DMS79 treated with DMSO at 0.1 percent for 48 hours (cell line): ENCODE results near the gene DDI2.
"Not testable (repeated sequence)": the region's sequence is repeated elsewhere in the genome, so short reads cannot be mapped to it uniquely, and the experiment has no call there.

Experiments
- DNase-seq: peaks from one replicate; lab custom pipeline; 2025; lab: John Stamatoyannopoulos, UW

The DDI2 gene

DNA sequence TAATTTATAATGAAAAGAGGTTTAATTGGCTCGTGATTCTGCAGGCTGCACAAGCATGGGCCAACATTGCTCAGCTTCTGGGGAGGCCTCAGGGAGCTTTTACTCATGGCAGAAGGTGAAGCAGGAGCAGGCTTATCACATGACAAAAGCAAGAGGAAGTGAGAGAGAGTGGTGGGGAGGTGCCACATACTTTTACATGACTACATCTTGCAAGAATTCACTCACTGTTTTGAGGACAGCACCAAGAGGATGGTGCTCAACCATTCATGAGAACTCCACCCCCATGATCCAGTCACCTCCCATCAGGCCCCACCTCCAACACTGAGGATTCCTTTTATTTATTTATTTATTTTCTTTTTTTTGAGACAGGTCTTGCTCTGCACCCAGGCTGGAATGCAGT lies 61.3 kb downstream of the DDI2 start:
- no peak for DNase-seq

DNA sequence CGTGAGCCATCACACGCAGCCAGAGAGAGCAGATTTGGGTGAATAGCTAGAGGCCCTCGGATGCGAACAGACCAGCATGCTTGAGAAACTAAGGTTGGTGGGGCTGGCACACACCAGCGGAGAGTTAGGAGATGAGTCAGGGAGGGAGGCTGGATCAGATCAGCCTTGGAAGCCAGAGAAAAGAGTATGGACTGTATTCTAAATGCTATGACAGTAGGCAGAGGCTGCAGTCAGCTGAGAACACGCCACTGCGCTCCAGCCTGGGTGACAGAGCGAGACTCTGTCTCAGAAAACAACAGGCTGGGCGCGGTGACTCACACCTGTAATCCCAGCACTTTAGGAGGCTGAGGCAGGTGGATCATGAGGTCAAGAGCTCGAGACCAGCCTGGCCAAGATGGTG lies 62.9 kb downstream of the DDI2 start:
- no peak for DNase-seq

DNA sequence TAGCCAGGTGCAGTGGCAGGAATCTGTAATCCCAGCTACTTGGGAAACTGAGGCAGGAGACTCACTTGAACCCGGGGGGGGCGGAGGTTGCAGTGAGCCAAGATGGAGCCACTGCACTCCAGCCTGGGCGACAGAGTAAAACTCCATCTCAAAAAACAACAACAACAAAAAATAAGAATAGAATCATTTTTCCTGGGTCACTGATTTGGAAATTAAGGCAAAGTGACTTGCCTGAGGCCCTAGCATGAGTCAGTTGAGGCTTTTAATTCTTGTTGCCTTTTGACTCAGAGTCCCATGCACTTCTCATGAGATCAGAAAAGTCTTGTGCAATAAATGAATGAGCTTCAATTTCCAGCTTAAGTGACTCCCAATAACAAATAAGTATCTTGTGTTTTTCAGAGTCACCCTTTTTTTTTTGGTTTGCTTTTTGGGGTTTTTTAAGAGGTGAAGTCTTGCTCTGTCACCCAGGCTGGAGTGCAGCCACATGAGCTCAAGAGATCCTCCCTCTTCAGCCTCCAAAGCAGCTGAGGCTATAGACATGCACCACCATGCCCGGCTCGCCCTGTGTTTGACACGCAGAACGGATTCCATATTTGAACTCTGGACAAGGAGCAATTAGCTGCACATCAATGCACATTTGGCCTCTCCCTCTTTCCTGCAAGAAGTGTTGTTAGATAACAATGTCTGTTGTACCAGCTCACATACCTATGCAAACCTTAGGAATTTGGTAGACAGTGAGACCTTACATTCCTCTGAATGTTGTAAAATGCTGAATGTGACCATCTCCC lies 63.5 kb downstream of the DDI2 start:
- DNase-seq, result no peak

DNA sequence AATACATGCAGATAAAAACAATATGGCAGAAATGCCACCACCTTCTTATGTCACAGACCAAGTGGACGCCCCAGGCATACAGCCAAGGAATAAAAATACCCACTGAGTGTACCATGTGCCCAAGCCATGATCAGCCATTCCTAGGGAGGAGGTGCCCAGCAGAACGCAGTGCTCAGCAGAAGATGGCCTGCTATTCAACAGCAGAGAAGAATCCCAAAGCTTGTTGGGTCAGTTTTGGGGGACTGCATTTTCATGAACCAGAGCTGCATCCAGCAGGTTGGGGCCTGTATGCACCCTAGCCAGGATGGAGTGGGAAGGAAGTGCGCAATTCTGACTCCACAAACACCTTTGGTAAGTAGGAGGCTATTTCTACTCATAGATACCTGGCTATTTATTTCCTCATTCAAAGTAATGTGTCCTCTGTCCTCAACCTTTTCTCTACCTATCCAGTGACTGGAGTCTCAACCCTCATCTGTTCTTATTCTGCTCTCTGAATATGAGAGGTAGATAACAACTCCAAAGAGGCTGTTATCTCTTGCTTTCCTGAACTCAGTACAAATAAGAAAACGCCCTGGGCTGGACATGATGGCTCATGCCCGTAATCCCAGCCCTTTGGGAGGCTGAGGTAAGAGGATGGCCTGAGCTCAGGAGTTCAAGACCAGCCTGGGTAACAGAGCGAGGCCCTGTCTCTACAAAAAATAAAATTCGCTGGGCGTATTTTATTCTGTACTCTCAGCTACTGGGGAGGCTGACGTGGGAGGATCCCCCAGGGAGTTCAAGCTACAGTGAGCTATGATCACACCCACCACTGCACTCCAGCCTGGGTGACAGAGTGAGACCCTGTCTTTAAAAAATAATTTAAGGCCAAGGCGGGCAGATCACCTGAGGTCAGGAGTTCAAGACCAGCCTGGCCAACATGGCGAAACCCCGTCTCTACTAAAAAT lies 64.4 kb downstream of the DDI2 start:
- no peak for DNase-seq

DNA sequence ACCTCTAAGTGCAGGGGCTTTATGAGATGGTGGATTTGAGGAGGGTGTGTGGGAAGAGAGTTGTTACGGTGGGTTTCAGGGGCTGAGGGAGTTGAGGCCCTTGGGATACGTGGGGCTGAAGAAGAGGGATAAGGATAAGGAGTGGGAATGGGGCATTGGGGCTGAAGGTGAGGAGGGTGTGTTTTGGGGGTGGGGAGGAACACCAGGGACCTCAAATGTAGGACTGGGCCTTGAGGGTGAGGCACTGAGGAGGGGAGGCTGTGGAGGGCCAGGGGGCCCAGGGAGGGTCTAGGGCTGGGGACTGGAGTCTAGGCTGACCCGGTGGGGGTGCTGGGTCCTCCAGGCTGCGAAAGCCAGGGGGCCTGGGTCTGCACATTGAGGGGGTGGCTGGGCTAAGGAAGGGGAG lies 65.7 kb downstream of the DDI2 start:
- DNase-seq, result no peak

DNA sequence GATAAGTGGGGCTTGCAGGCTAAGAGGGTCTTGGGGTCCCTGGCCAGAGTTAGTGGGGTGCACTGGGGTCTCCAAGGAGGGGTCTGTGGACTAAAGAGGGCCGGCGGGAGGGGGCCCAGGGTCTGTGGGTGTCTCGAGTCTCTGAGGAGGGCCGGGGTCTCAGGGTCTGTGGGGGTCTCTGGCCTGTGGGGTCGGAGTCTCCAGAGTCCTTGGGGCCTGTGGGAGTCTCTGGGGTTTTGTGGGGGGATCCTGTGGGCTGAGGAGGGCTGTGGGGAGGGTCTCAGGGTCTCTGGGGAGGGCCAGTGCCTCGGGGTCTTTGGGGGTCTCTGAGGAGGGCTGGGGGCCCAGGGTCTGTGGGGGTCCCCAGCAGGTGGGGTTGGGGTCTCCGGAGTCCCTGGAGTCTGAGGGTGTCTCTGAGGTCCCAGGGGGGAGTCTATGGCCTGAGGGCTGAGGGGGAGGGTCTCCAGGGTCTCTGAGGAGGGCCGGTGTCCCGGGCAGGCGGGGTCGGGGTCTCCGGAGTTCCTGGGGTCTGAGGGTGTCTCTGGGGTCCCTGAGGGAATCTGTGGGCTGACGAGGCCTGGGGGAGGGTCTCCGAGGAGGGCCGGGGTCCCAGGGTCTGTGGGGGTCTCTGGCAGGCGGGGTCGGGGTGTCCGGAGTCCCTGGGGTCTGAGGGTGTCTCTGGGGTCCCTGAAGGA lies 66.2 kb downstream of the DDI2 start:
- no peak for DNase-seq

DNA sequence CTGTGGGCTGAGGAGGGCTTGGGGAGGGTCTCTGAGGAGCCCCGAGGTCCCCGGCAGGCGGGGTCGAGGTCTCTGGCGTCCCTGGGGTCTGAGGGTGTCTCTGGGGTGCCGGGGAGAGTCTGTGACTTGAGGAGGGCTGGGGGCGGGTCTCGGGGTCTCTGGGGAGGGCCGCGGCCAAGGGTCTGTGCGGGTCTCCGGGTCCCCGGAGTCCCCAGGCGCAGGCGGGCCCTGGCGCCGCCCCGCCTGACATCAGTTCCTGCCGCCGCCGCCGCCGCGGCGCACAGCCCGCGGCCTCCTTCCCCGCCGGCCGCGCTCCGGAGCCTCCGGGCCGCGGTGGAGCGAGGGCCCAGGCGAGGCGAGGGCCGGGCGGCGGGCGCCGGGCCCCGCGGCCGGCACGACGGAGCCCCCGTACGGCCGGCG lies 66.8 kb downstream of the DDI2 start, which contains the start of gene PLEKHM2:
TSS of gene PLEKHM2 (plus strand) at position 279 of the 420 bp plus-strand sequence. CDS start 239 bp downstream, outside the sequence.
- peak; percentile 10 for DNase-seq

DNA sequence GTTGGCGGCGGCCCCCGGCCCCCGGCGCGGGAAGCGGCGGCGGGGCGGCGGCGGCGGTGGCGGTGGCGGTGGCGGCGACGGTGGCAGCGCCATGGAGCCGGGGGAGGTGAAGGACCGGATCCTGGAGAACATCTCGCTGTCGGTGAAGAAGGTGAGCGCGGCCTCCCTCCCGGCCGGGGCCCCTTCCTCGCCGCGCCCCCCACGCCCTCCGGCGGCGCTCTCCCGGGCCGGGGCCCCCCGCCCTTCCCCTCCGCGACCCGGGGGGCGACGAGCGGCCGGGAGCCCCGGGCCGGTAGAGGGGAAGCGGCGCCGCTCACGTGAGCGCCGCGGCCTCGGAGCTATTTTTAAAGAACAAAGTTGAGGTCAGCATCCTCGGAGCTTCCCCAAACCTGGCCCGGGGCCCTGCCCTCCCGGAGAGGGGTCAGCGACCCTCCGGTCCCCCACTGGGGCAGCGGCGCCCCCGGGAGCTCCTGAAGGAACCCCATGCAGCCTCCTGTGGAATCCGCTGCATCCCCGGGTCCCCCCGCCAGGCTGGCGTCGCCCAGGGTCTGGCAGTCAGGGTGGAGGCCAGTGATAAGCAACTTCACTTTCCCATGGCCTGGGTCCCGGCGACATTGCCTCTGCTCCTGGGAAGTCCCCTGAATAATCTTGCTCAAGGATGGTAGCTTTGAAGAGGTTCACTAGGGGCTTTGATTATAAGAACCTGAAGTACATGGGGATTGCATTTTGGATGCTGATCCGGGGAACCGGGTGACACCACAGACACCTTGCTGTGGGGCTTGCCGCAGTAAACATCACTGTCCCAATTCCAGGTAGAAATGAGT lies 67.4 kb downstream of the DDI2 start:
- peak; percentile 14 for DNase-seq

DNA sequence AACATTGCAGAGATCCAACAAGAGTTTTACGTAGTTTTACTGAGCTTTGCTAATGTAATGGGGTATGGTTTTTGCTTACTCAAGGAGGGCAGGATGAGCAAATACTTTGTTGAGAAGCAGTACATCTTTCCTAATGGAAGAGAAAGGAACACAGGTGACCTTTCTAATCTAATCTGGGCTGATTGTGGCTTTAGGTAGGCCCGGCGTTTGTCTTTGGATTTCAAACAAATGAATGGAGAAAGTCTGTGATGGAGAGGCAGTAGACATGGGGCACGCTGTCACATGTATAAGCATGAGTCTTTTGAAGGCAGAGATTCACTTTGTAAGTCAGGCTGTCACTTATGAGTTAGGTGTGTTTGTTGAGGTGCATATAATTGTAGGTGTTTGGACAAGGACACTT lies 68.6 kb downstream of the DDI2 start:
- DNase-seq, result no peak

DNA sequence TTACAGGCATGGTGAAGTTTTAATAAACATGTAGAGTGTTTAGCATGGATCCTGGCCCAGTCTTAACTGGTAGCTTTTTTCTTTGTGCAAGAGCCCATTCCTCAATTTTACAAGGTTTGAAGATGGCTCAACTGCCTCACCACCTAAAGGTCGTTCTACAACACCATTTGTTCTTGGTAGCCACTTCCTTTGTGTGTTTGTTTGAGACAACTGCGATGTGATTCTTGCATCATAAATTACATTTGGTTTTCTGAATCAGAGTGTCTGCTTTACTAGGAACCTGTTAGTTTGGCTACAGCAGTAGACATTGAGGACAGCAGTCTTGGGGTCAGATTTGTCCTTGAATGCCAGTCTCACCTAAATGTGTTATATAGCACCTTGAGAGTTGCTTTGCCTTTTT lies 70.2 kb downstream of the DDI2 start:
- DNase-seq, result no peak

DNA sequence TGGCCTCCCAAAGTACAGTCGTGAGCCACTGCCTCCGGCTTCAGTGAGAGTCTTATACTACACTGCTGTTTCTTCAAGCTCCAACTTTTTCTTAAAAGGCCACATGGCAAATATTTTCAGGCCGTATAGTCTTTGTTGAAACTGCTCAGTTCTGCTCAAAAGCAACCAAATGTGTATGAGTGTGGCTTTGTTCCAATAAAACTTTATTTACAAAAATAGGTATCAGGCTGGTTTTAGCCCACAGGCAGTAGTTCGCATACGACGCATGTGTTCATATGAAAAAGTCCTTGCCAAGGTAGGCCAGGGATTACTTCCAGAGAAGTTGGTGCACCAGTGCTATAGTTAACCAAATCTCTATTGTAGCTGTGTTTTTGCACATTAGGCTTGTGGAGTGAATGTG lies 73.1 kb downstream of the DDI2 start:
- no peak for DNase-seq

DNA sequence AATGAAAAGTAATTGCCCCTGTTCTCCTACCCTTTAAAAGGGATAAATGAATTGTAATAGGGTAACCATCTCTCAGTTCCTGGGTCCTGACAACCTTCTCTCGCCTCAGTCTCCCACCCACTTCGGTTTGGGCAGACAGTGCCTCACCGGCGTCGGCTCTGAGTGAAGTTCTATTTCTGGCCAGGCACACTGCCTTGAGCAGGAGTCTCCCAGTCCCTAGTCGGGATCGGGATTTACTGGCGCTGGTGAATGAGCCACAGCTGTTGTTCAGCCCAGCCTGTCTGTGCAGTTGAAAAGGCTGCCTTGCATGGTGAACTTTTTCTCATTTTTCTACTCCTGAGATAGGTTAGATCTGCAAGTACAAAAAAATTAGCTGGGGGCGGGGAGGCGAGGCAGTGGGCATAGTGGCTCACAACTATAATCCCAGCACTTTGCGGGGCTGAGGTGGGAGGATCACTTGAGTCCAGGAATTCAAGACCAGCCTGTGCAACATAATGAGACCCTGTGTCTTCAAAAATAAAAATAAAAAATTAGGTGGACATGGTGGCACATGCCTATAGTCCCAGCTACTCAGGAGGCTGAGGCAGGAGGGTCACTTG lies 74.3 kb downstream of the DDI2 start:
- DNase-seq, result no peak

DNA sequence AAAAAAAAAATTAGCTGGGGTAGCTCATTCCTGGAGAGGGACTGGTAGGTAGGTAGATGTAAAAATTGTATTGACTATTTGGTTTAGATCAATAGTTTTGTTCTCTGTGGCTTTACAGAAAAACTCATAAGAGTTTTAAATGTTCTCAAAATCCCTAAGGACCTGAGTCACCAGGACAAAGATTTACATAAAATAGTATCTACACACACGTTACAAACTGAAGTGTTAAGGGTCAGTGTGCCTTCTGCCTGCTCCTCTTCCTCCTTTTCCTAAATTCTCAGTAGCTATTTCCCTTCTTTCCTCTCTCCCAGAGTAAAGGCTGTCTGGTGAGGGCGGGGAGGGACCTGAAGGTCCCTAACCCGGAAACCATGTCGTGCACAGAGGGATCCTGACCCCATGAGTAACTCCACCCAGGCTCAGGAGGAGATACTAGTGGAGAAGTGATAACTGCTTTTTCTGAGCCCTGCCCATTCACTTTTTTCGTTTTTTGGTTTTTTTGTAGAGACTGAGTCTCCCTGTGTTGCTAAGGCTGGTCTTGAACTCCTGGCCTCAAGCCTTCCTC lies 74.9 kb downstream of the DDI2 start:
- DNase-seq, result no peak

DNA sequence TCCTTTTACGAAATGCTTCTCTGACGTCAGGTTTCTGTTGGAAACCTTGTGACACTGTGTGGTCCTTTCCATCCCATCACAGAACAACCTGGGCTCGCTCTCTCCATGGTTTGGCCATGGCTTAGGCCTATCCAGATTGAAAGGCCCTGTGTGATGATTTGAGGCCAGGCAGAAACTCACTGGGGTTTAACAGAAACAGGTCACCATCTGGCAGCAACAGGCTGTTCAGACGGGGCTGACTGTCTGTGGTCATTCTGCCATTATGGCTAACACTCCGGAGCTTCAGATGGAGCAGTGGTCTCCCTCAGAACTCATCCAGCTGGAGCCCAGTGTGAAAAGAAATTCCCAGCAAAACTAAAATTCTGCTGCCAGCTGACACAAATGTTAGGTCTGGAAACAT lies 76.1 kb downstream of the DDI2 start:
- no peak for DNase-seq

DNA sequence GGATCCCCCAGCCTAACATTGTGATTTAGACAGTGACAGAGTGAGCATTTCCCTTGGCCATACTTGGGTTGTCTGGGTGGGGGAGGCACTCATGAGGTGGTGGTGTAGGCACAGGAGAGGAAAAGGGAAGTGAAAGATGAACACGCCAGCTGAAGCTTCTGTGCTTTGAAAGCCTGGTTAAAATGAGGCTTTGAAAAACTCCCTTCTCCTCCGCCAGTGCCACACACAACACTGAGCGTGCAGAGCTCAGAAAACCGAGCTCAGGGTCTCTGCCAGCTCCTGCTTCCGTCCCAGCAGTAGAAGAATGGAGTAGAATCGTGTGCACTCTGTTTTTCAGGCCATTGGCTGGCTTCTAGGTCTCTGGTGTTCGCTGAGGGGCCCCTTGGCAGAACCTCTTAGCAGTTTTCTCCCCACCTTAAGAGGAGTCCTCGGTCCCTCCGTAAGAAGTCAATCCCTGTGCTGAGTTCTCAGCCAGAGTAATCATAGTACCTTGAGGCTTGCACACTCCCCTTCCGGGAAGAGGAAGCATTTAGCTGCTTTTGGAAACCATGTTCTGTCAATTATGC lies 79.8 kb downstream of the DDI2 start:
- DNase-seq, result no peak

DNA sequence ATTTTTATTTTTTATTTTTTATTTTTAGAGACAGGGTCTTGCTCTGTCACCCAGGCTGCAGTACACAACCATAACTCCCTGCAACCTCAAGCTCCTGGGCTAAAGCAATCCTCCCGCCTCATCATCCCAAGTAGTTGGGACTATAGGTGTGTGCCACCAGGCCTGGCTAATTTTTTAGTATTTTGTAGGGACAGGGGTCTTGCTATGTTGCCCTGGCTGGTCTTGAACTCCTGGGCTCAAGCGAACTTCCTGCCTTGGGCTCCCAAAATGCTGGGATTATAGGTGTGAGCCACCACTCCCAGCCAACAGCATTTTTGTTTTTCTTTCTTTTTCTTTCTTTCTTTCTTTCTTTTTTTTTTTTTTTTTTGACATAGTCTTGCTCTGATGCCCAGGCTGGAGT lies 80.9 kb downstream of the DDI2 start:
- no peak for DNase-seq

DNA sequence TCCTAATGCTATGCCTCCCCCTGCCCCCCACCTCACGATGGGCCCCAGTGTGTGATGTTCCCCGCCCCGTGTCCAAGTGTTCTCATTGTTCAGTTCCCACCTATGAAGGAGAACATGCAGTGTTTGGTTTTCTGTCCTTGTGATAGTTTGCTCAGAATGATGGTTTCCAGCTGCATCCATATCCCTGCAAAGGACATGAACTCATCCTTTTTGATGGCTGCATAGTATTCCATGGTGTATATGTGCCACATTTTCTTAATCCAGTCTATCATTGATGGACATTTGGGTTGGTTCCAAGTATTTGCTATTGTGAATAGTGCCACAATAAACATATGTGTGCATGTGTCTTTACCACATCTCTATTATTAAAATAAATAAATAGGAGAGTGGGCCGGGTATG lies 82.1 kb downstream of the DDI2 start:
- not testable (repeated sequence) for DNase-seq

DNA sequence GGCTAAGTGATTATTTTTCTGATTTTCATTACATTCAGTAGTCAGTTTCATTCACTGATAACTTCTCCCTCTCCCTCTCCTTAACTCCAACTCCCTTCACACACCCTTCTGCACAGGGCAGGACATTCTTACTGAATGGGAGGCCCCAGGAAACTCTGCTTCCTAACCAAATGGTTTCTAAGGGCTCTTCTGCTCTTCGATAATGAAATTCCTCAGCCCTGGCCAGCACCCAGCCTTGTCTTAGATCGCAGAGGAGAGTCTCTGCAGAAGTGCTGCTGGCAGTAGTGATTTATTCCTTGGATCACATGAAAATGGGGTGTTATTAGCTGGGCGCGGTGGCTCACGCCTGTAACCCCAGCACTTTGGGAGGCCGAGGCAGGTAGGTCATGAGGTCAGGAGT lies 83.2 kb downstream of the DDI2 start:
- DNase-seq, result no peak

DNA sequence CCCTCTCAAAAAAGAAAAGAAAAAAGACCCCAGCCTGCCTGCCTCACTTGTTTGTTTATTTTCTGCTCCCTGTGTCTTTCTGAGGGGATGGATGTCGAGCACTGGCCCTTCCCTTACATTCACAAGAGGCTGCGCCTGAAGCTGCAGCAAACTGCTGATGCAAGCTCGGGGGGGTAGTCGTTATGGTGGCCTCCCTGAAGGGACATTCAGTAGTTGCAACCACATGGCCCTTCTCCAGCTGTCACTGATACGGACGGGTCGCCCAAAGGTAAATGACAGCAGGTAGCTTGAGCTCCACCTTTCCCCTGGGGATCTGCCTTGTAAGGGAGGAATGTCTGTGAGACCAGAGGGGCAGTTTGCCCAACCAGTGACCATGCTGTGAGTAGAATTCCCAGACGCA lies 84.5 kb downstream of the DDI2 start:
- no peak for DNase-seq

DNA sequence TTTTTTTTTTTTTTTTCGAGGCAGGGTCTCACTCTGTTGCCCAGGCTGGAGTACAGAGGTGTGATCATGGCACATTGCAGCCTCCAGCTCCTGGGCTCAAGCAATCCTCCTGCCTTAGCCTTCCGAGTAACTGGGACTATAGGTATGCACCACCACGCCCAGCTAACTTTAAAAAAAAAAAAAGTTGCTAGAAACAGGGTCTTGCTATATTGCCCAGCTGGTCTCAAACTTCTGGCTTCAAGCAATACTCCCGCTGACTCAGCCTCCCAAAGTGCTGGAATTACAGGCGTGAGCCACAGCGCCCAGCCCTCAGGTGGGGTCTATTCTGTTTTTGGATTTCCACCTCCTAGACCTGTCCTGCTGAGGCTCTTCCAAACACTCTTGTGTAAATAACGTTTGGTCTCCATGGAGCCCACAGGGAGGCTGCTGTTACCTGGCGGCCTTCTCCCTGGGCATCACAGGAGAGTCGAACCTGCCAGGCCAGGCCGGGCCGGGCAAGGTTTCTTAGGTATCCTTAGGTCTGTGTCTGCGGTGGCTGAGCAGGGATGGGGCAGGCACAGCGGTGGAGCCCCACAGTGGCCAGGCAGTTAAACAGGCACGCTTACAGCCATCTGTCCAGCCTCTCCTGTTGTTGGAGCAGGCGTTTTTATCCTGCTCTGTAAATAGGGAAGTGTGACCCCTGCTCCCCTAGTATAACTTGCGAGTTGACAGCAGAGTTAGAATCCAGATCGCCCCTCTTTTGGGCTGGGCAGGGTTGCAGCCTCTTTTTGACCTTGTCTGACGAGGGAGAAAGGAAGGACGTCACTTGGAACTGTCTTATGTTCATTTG lies 85.7 kb downstream of the DDI2 start:
- DNase-seq, result no peak
